CD4-positive, alpha-beta T cell (primary cell): ENCODE data around the gene ZFP36L2. TPM values are rescaled to one million over a fixed set of nuclear protein-coding genes. Genes with fewer than 3 reads are reported as not detected.

ENCODE experiments used
- ATAC-seq: fragments of 200-7000 bp; cut with Tn5 transposase; one replicate; pipeline ENCODE4 v1.10.0; 2022; ENCODE audit warnings: mild to moderate bottlenecking; ENCODE audit not compliant: poor library complexity
- CTCF ChIA-PET: fragments of 350-600 bp; sonication (Branson Sonifier 250); formaldehyde crosslinking; loops from one replicate; lab custom pipeline; 2021; ENCODE audit warnings: antibody characterized with exemption, inconsistent platforms; lab: Charles Lee
- POLR2A ChIA-PET: fragments of 350-600 bp; sonication (Branson Sonifier 250); formaldehyde crosslinking; loops from one replicate; lab custom pipeline; 2021; ENCODE audit warnings: antibody characterized with exemption, inconsistent platforms; lab: Charles Lee
- DNase-seq, 14 experiments: peaks; one replicate each; pipeline ENCODE4 v3.0.0-alpha.2; 2013 to 2020; ENCODE audit warnings: mixed read lengths in 2 of 14
- H3K27ac ChIP-seq, 2 donors: one replicate each; pipeline versions ENCODE4 v1.5.1 to v1.7.0; 2013; ENCODE audit warnings: low read length in 2 of 2, low read depth in 1 of 2, mild to moderate bottlenecking in 1 of 2
- H3K27me3 ChIP-seq, 2 experiments: 1 replicate in 1 of 2; 2 replicates in 1 of 2; pipeline versions ENCODE4 v1.6.1 to v1.7.0; 2013; ENCODE audit warnings: low read length in 2 of 2, control low read depth in 1 of 2, mild to moderate bottlenecking in 1 of 2, moderate library complexity in 1 of 2; ENCODE audit not compliant: insufficient read depth in 2 of 2, control insufficient read depth in 1 of 2
- H3K36me3 ChIP-seq: one replicate; pipeline ENCODE4 v1.6.1; 2013; ENCODE audit warnings: low read length, control low read depth; ENCODE audit not compliant: insufficient read depth
- H3K4me1 ChIP-seq: one replicate; pipeline ENCODE4 v1.6.1; 2013; ENCODE audit warnings: low read length, control low read depth; ENCODE audit not compliant: insufficient read depth
- H3K4me3 ChIP-seq: one replicate; pipeline ENCODE4 v1.5.1; 2013; ENCODE audit warnings: mild to moderate bottlenecking, low read length, moderate library complexity
- H3K9me3 ChIP-seq, 2 experiments: 1 replicate in 1 of 2; 2 replicates in 1 of 2; pipeline versions ENCODE4 v1.6.1 to v1.7.0; 2013; ENCODE audit warnings: low read length in 2 of 2, mild to moderate bottlenecking in 2 of 2, control low read depth in 1 of 2, moderate library complexity in 1 of 2; ENCODE audit not compliant: control insufficient read depth in 1 of 2, insufficient read depth in 1 of 2
- H3K27ac Mint-ChIP-seq: one replicate; pipeline ENCODE4 v1.8.0; 2020; ENCODE audit warnings: mixed read lengths
- H3K27me3 Mint-ChIP-seq: one replicate; pipeline ENCODE4 v1.8.0; 2021; ENCODE audit warnings: mixed read lengths
- H3K36me3 Mint-ChIP-seq: one replicate; pipeline ENCODE4 v1.8.0; 2021; ENCODE audit warnings: low read depth, mixed read lengths
- H3K4me1 Mint-ChIP-seq: one replicate; pipeline ENCODE4 v1.8.0; 2021; ENCODE audit warnings: low read depth, mixed read lengths
- H3K4me3 Mint-ChIP-seq: one replicate; pipeline ENCODE4 v1.8.0; 2020; ENCODE audit warnings: mild to moderate bottlenecking, mixed read lengths
- H3K9me3 Mint-ChIP-seq: one replicate; pipeline ENCODE4 v1.8.0; 2020; ENCODE audit warnings: mixed read lengths
- CTCF ChIP-seq: fragments of 200-600 bp; IDR thresholded peaks from one replicate; pipeline ENCODE4 v1.8.0; 2022; ENCODE audit warnings: antibody characterized with exemption, mild to moderate bottlenecking
- intact Hi-C, 2 experiments: fragments of 100-400 bp; cut with DNase I in 1 of 2; cut with micrococcal nuclease in 1 of 2; formaldehyde crosslinking; loops; one replicate each; pipeline versions ENCODE4 v1.15.1 to v1.9.0; 2023 to 2025; cut with DNase I, micrococcal nuclease
- total RNA-seq, 174 experiments: library from RNA in 2 of 174; stranded (reverse) in 2 of 174; gene quantifications; one replicate each; pipeline ENCODE4 v1.2.3 and lab custom pipeline; 2021 to 2026

Gene ZFP36L2
- total RNA-seq, 2 experiments from 2014 or later: 1,602 to 1,631 TPM

DNA sequence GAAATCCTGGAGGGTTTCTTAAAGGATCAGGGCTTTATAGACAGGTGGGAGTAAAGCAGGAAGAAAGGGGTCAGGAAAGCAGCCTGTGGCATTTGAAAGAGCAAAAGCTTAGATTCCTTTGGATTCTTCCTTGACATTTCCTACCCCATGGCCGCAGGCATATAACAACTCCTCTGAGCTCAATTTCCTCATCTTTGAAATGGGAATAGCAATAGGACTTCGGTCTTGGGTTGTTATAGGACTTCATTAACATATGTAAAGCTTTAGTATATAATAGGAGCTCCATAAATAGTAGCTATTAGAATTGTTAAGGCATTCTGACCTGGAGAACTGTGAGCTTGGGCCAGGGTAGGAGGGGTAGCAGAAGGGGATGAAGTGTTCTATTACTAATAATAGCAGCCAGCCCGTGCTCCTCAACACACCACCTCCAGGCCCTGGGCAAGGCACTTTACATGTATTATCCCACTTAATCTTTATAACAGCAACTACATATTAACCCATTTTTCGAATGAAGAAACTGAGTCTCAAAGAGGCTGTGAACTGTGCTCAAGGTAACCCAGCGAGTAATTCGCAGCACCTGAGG is 10.6 kb downstream of the ZFP36L2 start:
- H3K9me3 Mint-ChIP-seq: no peaks in the 10 kb centered on the region
- peaks cover 64% of the 10 kb centered on the region for H3K4me1 Mint-ChIP-seq
- no peak overlapping the region for H3K4me3 ChIP-seq
- DNase-seq (no peak), ATAC-seq (no peak)
- H3K27me3 Mint-ChIP-seq: no peaks in the 10 kb centered on the region
- intact Hi-C loops: loop anchor here in 1 of 2 experiments (2.0 kb wide), 1 partner anchor 45 kb away; no protein-coding TSS in a partner anchor
- TF ChIP-seq CTCF: no peak
- H3K27ac Mint-ChIP-seq: peak overlapping the region; percentile 72
- no peaks in the 10 kb centered on the region for H3K27me3 ChIP-seq
- CTCF ChIA-PET: interaction anchor here (0.7 to 0.9 kb wide), 3 partner anchors 19 to 89 kb away, joined by 3 to 4 read pairs (median 4); no protein-coding TSS in a partner anchor
- H3K36me3 Mint-ChIP-seq: peaks cover 22% of the 10 kb centered on the region
- peaks cover under 1% of the 10 kb centered on the region for H3K36me3 ChIP-seq
- H3K27ac ChIP-seq: no peak overlapping the region
- H3K9me3 ChIP-seq: no peaks in the 10 kb centered on the region
- H3K4me3 Mint-ChIP-seq: no peak overlapping the region
- peaks cover 80% of the 10 kb centered on the region for H3K4me1 ChIP-seq
- POLR2A ChIA-PET: interaction anchor here (9.6 to 21.5 kb wide), 4 partner anchors 10 to 79 kb away, joined by 154 to 1478 read pairs (median 648); partner anchors contain the start of gene ZFP36L2

GRCh38 chr2:43214253-43214652 is 12.2 kb downstream of the ZFP36L2 start:
- no peaks in the 10 kb centered on the region for H3K27me3 Mint-ChIP-seq
- ATAC-seq (no peak), DNase-seq (no peak)
- ChIA-PET POLR2A (interaction anchor here (0.6 to 21.5 kb wide), 5 partner anchors 11 to 125 kb away, joined by 3 to 1478 read pairs (median 506); partner anchors contain the start of gene ZFP36L2), CTCF (interaction anchor here (1.3 kb wide), 1 partner anchor 44 kb away, joined by 5 read pairs; no protein-coding TSS in a partner anchor)
- peaks cover 7% of the 10 kb centered on the region for H3K36me3 Mint-ChIP-seq
- Histone ChIP-seq H3K9me3 (no peaks in the 10 kb centered on the region), H3K4me3 (no peak overlapping the region), H3K27ac (no peak overlapping the region), H3K4me1 (peaks cover 80% of the 10 kb centered on the region), H3K36me3 (no peaks in the 10 kb centered on the region), H3K27me3 (no peaks in the 10 kb centered on the region)
- H3K4me3 Mint-ChIP-seq: no peak overlapping the region
- intact Hi-C loops: no loop called here
- no peaks in the 10 kb centered on the region for H3K9me3 Mint-ChIP-seq
- H3K4me1 Mint-ChIP-seq: peaks cover 59% of the 10 kb centered on the region
- H3K27ac Mint-ChIP-seq: no peak overlapping the region
- no peak for TF ChIP-seq CTCF

GRCh38 chr2:43212931-43213330 is 13.5 kb downstream of the ZFP36L2 start:
- peak overlapping the region; percentile 68 for H3K27ac Mint-ChIP-seq
- Histone ChIP-seq H3K36me3 (no peaks in the 10 kb centered on the region), H3K9me3 (no peaks in the 10 kb centered on the region), H3K4me3 (no peak overlapping the region), H3K4me1 (peaks cover 68% of the 10 kb centered on the region), H3K27me3 (no peaks in the 10 kb centered on the region), H3K27ac (no peak overlapping the region)
- ATAC-seq (no peak), DNase-seq (peak in 2 of 14 experiments; percentile 63 to 67)
- H3K4me3 Mint-ChIP-seq: peak overlapping the region; percentile 42
- peaks cover 47% of the 10 kb centered on the region for H3K4me1 Mint-ChIP-seq
- H3K27me3 Mint-ChIP-seq: no peaks in the 10 kb centered on the region
- ChIA-PET POLR2A (interaction anchor here (0.6 to 21.5 kb wide), 5 partner anchors 12 to 76 kb away, joined by 4 to 1478 read pairs (median 506); partner anchors contain the start of gene ZFP36L2), CTCF (no interaction called here)
- no peak for TF ChIP-seq CTCF
- H3K36me3 Mint-ChIP-seq: no peaks in the 10 kb centered on the region
- H3K9me3 Mint-ChIP-seq: no peaks in the 10 kb centered on the region
- intact Hi-C loops: no loop called here
